ENCODE measurements around the gene BCR. TPM values are rescaled to one million over a fixed set of nuclear protein-coding genes. Genes with fewer than 3 reads are reported as not detected.

BCR gene
- total and polyA plus RNA-seq, 2 of the 13 experiments (the other 11 are each of a cell fraction or from before 2014, with no cell fraction given), result 19.9 to 33.6 TPM

DNA sequence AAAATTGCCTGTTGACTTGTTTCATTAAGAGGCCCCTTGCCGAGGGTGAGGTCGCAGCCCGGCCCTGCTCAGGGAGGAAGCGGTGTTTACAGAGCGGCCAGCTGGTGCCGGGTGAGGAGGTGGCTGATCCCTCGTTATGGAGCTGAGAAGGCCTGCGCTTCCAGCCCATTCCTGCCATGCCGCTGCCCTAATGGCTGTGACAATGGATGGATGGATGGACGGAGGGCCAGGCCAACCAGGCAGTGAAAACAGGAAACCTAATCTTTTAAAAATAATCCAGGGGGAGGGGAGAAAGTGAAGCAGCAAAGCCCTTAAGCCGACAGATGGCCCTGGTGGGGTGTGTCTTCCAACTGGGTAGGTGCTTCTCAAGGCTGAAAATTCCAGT, 38.5 kb downstream of the BCR start (continued):
- no peak for TF ChIP-seq ZNF264 (CRISPR knock-in tag; IDR thresholded peaks at IDR 0.05)
- TF ChIP-seq ZMYM3 (CRISPR knock-in tag; IDR thresholded peaks at IDR 0.05), result no peak
- TF ChIP-seq ZFX (CRISPR knock-in tag; IDR thresholded peaks at IDR 0.05; ENCODE audit: low read depth), result peak; percentile 38; the same call in 1 of the 2 replicates
- TF ChIP-seq GATA4 (IDR thresholded peaks at IDR 0.05; ENCODE audit: borderline replicate concordance, low read depth), result no peak
- TF ChIP-seq KDM2A (CRISPR knock-in tag; IDR thresholded peaks at IDR 0.05; ENCODE audit: borderline replicate concordance, low read depth), result 0 out of 2 replicates have a peak, but pooled peaks have one; percentile 24
- TF ChIP-seq, protein P1, sequence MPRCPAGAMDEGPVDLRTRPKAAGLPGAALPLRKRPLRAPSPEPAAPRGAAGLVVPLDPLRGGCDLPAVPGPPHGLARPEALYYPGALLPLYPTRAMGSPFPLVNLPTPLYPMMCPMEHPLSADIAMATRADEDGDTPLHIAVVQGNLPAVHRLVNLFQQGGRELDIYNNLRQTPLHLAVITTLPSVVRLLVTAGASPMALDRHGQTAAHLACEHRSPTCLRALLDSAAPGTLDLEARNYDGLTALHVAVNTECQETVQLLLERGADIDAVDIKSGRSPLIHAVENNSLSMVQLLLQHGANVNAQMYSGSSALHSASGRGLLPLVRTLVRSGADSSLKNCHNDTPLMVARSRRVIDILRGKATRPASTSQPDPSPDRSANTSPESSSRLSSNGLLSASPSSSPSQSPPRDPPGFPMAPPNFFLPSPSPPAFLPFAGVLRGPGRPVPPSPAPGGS (CRISPR knock-in tag; IDR thresholded peaks at IDR 0.05), result no peak
- TF ChIP-seq ZNF430 (CRISPR knock-in tag; IDR thresholded peaks at IDR 0.05), result 0 out of 2 replicates have a peak, but pooled peaks have one; percentile 42
- TF ChIP-seq ZNF776 (CRISPR knock-in tag; IDR thresholded peaks at IDR 0.05), result no peak
- no peak for TF ChIP-seq TCF7 (IDR thresholded peaks at IDR 0.05; ENCODE audit: low read depth)
- TF ChIP-seq, protein P2, sequence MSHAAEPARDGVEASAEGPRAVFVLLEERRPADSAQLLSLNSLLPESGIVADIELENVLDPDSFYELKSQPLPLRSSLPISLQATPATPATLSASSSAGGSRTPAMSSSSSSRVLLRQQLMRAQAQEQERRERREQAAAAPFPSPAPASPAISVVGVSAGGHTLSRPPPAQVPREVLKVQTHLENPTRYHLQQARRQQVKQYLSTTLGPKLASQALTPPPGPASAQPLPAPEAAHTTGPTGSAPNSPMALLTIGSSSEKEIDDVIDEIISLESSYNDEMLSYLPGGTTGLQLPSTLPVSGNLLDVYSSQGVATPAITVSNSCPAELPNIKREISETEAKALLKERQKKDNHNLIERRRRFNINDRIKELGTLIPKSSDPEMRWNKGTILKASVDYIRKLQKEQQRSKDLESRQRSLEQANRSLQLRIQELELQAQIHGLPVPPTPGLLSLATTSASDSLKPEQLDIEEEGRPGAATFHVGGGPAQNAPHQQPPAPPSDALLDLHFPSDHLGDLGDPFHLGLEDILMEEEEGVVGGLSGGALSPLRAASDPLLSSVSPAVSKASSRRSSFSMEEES (CRISPR knock-in tag; IDR thresholded peaks at IDR 0.05), result no peak
- TF ChIP-seq TP53 (CRISPR knock-in tag; conservative IDR thresholded peaks at IDR 0.05), result no peak
- TF ChIP-seq RXRA (CRISPR knock-in tag; IDR thresholded peaks at IDR 0.05), result no peak; the same call in 1 of the 2 replicates
- TF ChIP-seq, protein P3, sequence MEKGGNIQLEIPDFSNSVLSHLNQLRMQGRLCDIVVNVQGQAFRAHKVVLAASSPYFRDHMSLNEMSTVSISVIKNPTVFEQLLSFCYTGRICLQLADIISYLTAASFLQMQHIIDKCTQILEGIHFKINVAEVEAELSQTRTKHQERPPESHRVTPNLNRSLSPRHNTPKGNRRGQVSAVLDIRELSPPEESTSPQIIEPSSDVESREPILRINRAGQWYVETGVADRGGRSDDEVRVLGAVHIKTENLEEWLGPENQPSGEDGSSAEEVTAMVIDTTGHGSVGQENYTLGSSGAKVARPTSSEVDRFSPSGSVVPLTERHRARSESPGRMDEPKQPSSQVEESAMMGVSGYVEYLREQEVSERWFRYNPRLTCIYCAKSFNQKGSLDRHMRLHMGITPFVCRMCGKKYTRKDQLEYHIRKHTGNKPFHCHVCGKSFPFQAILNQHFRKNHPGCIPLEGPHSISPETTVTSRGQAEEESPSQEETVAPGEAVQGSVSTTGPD (CRISPR knock-in tag; IDR thresholded peaks at IDR 0.05), result no peak
- TF ChIP-seq, protein P4, sequence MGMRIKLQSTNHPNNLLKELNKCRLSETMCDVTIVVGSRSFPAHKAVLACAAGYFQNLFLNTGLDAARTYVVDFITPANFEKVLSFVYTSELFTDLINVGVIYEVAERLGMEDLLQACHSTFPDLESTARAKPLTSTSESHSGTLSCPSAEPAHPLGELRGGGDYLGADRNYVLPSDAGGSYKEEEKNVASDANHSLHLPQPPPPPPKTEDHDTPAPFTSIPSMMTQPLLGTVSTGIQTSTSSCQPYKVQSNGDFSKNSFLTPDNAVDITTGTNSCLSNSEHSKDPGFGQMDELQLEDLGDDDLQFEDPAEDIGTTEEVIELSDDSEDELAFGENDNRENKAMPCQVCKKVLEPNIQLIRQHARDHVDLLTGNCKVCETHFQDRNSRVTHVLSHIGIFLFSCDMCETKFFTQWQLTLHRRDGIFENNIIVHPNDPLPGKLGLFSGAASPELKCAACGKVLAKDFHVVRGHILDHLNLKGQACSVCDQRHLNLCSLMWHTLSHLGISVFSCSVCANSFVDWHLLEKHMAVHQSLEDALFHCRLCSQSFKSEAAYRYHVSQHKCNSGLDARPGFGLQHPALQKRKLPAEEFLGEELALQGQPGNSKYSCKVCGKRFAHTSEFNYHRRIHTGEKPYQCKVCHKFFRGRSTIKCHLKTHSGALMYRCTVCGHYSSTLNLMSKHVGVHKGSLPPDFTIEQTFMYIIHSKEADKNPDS (CRISPR knock-in tag; IDR thresholded peaks at IDR 0.05), result no peak
- TF ChIP-seq, protein P5, sequence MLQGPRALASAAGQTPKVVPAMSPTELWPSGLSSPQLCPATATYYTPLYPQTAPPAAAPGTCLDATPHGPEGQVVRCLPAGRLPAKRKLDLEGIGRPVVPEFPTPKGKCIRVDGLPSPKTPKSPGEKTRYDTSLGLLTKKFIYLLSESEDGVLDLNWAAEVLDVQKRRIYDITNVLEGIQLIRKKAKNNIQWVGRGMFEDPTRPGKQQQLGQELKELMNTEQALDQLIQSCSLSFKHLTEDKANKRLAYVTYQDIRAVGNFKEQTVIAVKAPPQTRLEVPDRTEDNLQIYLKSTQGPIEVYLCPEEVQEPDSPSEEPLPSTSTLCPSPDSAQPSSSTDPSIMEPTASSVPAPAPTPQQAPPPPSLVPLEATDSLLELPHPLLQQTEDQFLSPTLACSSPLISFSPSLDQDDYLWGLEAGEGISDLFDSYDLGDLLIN (CRISPR knock-in tag; IDR thresholded peaks at IDR 0.05; ENCODE audit: borderline replicate concordance), result no peak
- peak; percentile 70; the same call in 1 of the 2 replicates for TF ChIP-seq FOXO1 (CRISPR knock-in tag; IDR thresholded peaks at IDR 0.05)
- TF ChIP-seq ZNF749 (CRISPR knock-in tag; IDR thresholded peaks at IDR 0.05; ENCODE audit: borderline replicate concordance), result no peak
- TF ChIP-seq ZNF441 (CRISPR knock-in tag; IDR thresholded peaks at IDR 0.05; ENCODE audit: borderline replicate concordance), result no peak
- no peak for TF ChIP-seq ZSCAN22 (CRISPR knock-in tag; IDR thresholded peaks at IDR 0.05)
- no peak for TF ChIP-seq TCF12 (IDR thresholded peaks at IDR 0.05)
- TF ChIP-seq TCF12 (CRISPR knock-in tag; IDR thresholded peaks at IDR 0.05), result no peak
- TF ChIP-seq NFYC (CRISPR knock-in tag; IDR thresholded peaks at IDR 0.05), result no peak
- TF ChIP-seq, protein P6, sequence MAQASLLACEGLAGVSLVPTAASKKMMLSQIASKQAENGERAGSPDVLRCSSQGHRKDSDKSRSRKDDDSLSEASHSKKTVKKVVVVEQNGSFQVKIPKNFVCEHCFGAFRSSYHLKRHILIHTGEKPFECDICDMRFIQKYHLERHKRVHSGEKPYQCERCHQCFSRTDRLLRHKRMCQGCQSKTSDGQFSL (CRISPR knock-in tag; IDR thresholded peaks at IDR 0.05), result no peak
- TF ChIP-seq ZBTB20 (CRISPR knock-in tag; IDR thresholded peaks at IDR 0.05; ENCODE audit: borderline replicate concordance, low read depth), result no peak
- no peak for TF ChIP-seq JDP2 (CRISPR knock-in tag; IDR thresholded peaks at IDR 0.05; ENCODE audit: borderline replicate concordance)
